PFSK-1 (cell line): Measurements from ENCODE around the gene TRAM2.

Source experiments
- FOXP2 ChIP-seq: optimal IDR thresholded peaks from 2 replicates; pipeline ENCODE3; 2011; ENCODE audit warnings: borderline replicate concordance, control low read depth, inconsistent platforms; ENCODE audit not compliant: insufficient read depth; ENCODE audit errors: extremely low read length, extremely low read depth
- POLR2AphosphoS5 ChIP-seq: IDR thresholded peaks from 2 replicates; pipeline ENCODE4 v1.6.1; 2012; ENCODE audit warnings: low read depth, mild to moderate bottlenecking, control low read depth, low read length, moderate library complexity
- REST ChIP-seq, 2 experiments: IDR thresholded peaks; 2 replicates each; pipeline versions ENCODE4 v1.6.1 to v1.8.0; 2011 to 2012; ENCODE audit warnings: low read depth in 2 of 2, low read length in 2 of 2, control low read depth in 1 of 2, inconsistent platforms in 1 of 2, mild to moderate bottlenecking in 1 of 2, moderate library complexity in 1 of 2; ENCODE audit not compliant: insufficient read depth in 1 of 2
- SIN3A ChIP-seq: IDR thresholded peaks from 2 replicates; pipeline ENCODE4 v1.6.1; 2012; ENCODE audit warnings: mild to moderate bottlenecking, low read length, moderate library complexity, borderline replicate concordance; ENCODE audit not compliant: insufficient read depth
- TAF1 ChIP-seq: IDR thresholded peaks from 2 replicates; pipeline ENCODE4 v1.6.1; 2012; ENCODE audit warnings: low read length, control low read depth, borderline replicate concordance; ENCODE audit not compliant: insufficient read depth

The TRAM2 gene

GRCh38 chr6:52512199-52512598 lies 64.7 kb downstream of the TRAM2 start:
- TF ChIP-seq SIN3A (no peak), REST (IDR thresholded peaks at IDR 0.05; ENCODE audit: insufficient read depth in 1 of 2, low read depth in 2 of 2, low read length in 2 of 2) (peak in 1 of 2 experiments; percentile 39; a peak in 1 of 4 replicates), POLR2AphosphoS5 (no peak), TAF1 (no peak)

- TF ChIP-seq TAF1 = no peak
- no peak for TF ChIP-seq POLR2AphosphoS5
These were observed 65.2 kb downstream of the TRAM2 start for GRCh38 chr6:52511572-52512151.

- TF ChIP-seq POLR2AphosphoS5 = no peak
- TF ChIP-seq TAF1 = no peak
- no peak for TF ChIP-seq REST (IDR thresholded peaks at IDR 0.05; ENCODE audit: insufficient read depth in 1 of 2, low read depth in 2 of 2, low read length in 2 of 2)
- no peak for TF ChIP-seq FOXP2
- TF ChIP-seq SIN3A = no peak
These were observed 65.7 kb downstream of the TRAM2 start for GRCh38 chr6:52511163-52511562.

- no peak for TF ChIP-seq POLR2AphosphoS5
- TF ChIP-seq SIN3A = no peak
- TF ChIP-seq FOXP2 = no peak
- no peak for TF ChIP-seq REST (IDR thresholded peaks at IDR 0.05; ENCODE audit: insufficient read depth in 1 of 2, low read depth in 2 of 2, low read length in 2 of 2)
- no peak for TF ChIP-seq TAF1
These were observed 66.7 kb downstream of the TRAM2 start for GRCh38 chr6:52510213-52510562.

GRCh38 chr6:52509281-52510212 lies 67.3 kb downstream of the TRAM2 start:
- TF ChIP-seq FOXP2 (no peak), TAF1 (no peak), POLR2AphosphoS5 (no peak), REST (IDR thresholded peaks at IDR 0.05; ENCODE audit: insufficient read depth in 1 of 2, low read depth in 2 of 2, low read length in 2 of 2) (no peak), SIN3A (no peak)
